AG09319 (cell line): ENCODE data around the gene CDC42.

Source experiments
- DNase-seq: peaks from one replicate; pipeline ENCODE4 v3.0.0-alpha.2; 2010; ENCODE audit warnings: low read depth; ENCODE audit errors: extremely low read depth
- CTCF ChIP-seq: IDR thresholded peaks from 2 replicates; pipeline ENCODE4 v1.5.1; 2011; ENCODE audit warnings: low read depth, mild to moderate bottlenecking, inconsistent platforms, low read length, moderate library complexity

Gene CDC42

DNA sequence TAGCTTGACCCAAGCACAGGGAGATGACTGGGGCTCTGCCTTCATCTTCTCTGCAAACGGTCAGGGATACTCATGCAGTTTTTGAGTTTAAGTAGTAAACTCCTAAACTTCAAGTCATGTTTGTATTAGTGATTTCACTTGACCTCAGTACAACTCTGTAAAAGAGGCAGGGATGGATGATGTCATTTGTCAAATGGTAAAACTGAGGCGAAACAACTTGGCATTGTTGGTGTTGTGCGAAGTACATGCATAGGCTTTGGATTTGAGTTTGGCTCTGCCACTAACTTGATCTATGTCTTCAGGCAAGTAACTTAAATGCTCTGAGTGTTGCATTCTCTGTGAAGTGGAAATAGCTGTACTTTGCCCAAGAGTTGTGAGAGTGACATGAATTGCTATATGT lies 47.7 kb downstream of the CDC42 start:
- no peak for DNase-seq
- no peak for TF ChIP-seq CTCF

GRCh38 chr1:22101199-22101598 lies 48.7 kb downstream of the CDC42 start:
- no peak for TF ChIP-seq CTCF

GRCh38 chr1:22101995-22102394 lies 49.5 kb downstream of the CDC42 start:
- TF ChIP-seq CTCF: no peak
- DNase-seq: no peak

More at GRCh38 chr1:22101199-22101598, 48.7 kb downstream of the CDC42 start:
- DNase-seq: no peak

GRCh38 chr1:22102746-22103145 lies 50.2 kb downstream of the CDC42 start:
- TF ChIP-seq CTCF: no peak
- no peak for DNase-seq

DNA sequence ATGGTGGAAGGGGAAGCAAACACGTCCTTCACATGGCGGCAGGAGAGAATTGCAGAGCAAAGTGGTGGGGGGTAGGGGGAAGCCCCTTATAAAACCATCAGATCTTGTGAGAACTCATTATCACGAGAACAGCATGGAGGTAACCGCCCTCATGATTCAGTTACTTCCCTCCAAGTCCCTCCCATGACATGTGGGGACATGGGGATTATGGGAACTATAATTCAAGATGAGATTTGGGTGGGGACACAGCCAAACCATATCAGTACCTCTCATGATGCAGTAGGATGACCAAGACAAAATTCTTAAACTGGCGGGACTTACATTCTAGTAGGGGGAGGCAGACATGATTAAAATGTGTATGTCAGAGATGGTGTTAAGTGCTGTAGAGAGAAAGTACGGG lies 51.6 kb downstream of the CDC42 start:
- no peak for DNase-seq
- no peak for TF ChIP-seq CTCF

- no peak for TF ChIP-seq CTCF
- no peak for DNase-seq
Observed at GRCh38 chr1:22104865-22105437, 52.4 kb downstream of the CDC42 start.

DNA sequence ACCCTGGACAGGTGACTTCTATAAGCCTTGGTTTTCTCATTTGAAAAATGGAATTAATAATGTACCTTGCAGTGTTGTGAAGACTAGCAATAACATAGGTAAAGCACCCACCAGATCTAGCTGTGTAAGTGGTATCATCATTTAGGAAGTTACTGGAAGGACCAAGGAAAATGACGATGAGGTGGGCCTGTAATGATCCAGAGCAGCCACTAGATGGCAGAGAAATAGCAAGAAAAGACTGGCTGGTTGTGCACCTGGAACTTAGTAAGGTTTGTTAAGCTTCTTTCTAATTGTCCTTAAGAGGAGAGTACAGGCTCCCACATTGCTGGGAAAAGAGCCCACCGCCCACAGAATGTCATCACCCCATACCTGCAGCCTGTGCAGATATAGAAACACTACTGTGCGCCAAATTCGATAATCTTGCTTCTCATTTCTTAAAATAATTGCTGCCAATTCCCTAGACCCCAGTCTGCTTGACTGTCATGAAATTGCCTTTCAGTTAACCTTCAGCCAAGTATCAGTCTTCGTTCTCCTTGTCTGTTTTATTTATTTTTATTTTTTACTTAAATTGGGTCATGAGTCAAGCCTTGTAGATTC lies 53.2 kb downstream of the CDC42 start:
- peak; percentile 83 for TF ChIP-seq CTCF
- peak; percentile 23 for DNase-seq
